Neutrophil (primary cell): Measurements from ENCODE around the gene GRIN2A.

ENCODE experiments used
- H3K27ac ChIP-seq: fragments of 200-600 bp; sonication (generic); 2 replicates; pipeline ENCODE4 v1.5.1; 2016; ENCODE audit warnings: mild to moderate bottlenecking, moderate library complexity
- H3K27me3 ChIP-seq: fragments of 200-600 bp; sonication (generic); 2 replicates; pipeline ENCODE4 v1.6.0; 2016; ENCODE audit warnings: mild to moderate bottlenecking
- H3K36me3 ChIP-seq: fragments of 200-600 bp; sonication (generic); 2 replicates; pipeline ENCODE4 v1.5.1; 2017
- H3K4me1 ChIP-seq, 2 experiments: fragments of 200-600 bp in 1 of 2; sonication (generic) in 1 of 2; 1 replicate in 1 of 2; 2 replicates in 1 of 2; pipeline versions ENCODE4 v1.5.1 to v1.6.1; 2013 to 2016; ENCODE audit warnings: low read depth in 1 of 2, low read length in 1 of 2, mild to moderate bottlenecking in 1 of 2, moderate library complexity in 1 of 2; ENCODE audit not compliant: control insufficient read depth in 1 of 2, insufficient read depth in 1 of 2
- H3K4me3 ChIP-seq, 2 experiments: fragments of 200-600 bp in 1 of 2; sonication (generic) in 1 of 2; 1 replicate in 1 of 2; 2 replicates in 1 of 2; pipeline ENCODE4 v1.5.1; 2013 to 2016; ENCODE audit warnings: low read depth in 1 of 2, low read length in 1 of 2, mild to moderate bottlenecking in 1 of 2, moderate library complexity in 1 of 2
- H3K9me3 ChIP-seq: fragments of 200-600 bp; sonication (generic); 2 replicates; pipeline ENCODE4 v1.5.1; 2016
- CTCF ChIP-seq: fragments of 200-600 bp; sonication (generic); IDR thresholded peaks from 2 replicates; pipeline ENCODE4 v1.5.1; 2016; ENCODE audit warnings: antibody characterized with exemption

Gene GRIN2A

GRCh38 chr16:9798952-9799580 is 383.2 kb downstream of the GRIN2A start:
- no peak for TF ChIP-seq CTCF
- H3K27ac ChIP-seq, result no peak overlapping the region
- H3K4me1 ChIP-seq, result no peaks in the 10 kb centered on the region
- no peaks in the 10 kb centered on the region for H3K27me3 ChIP-seq
- no peaks in the 10 kb centered on the region for H3K9me3 ChIP-seq
- H3K36me3 ChIP-seq, result no peaks in the 10 kb centered on the region
- no peak overlapping the region for H3K4me3 ChIP-seq

- TF ChIP-seq CTCF, result no peak
- H3K9me3 ChIP-seq, result no peaks in the 10 kb centered on the region
- H3K27ac ChIP-seq, result no peak overlapping the region
Observed at GRCh38 chr16:9798474-9798873, 383.8 kb downstream of the GRIN2A start.

GRCh38 chr16:9797306-9797705 is 384.9 kb downstream of the GRIN2A start:
- no peak overlapping the region for H3K27ac ChIP-seq
- no peak overlapping the region for H3K4me3 ChIP-seq
- H3K36me3 ChIP-seq, result no peaks in the 10 kb centered on the region
- H3K27me3 ChIP-seq, result no peaks in the 10 kb centered on the region
- TF ChIP-seq CTCF, result no peak
- no peaks in the 10 kb centered on the region for H3K9me3 ChIP-seq
- no peaks in the 10 kb centered on the region for H3K4me1 ChIP-seq

More at GRCh38 chr16:9798474-9798873, 383.8 kb downstream of the GRIN2A start:
- no peak overlapping the region for H3K4me3 ChIP-seq
- H3K27me3 ChIP-seq, result no peaks in the 10 kb centered on the region
- H3K36me3 ChIP-seq, result no peaks in the 10 kb centered on the region
- H3K4me1 ChIP-seq, result no peaks in the 10 kb centered on the region

GRCh38 chr16:9793623-9794022 is 388.6 kb downstream of the GRIN2A start:
- Histone ChIP-seq H3K27me3 (no peaks in the 10 kb centered on the region), H3K9me3 (no peaks in the 10 kb centered on the region), H3K36me3 (no peaks in the 10 kb centered on the region), H3K27ac (no peak overlapping the region), H3K4me1 (no peaks in the 10 kb centered on the region), H3K4me3 (no peak overlapping the region)
- no peak for TF ChIP-seq CTCF

- no peaks in the 10 kb centered on the region for H3K9me3 ChIP-seq
- no peaks in the 10 kb centered on the region for H3K36me3 ChIP-seq
- H3K4me3 ChIP-seq, result no peak overlapping the region
- H3K4me1 ChIP-seq, result no peaks in the 10 kb centered on the region
- no peaks in the 10 kb centered on the region for H3K27me3 ChIP-seq
- H3K27ac ChIP-seq, result no peak overlapping the region
- no peak for TF ChIP-seq CTCF
Observed at GRCh38 chr16:9791556-9791955, 390.7 kb downstream of the GRIN2A start.

GRCh38 chr16:9790199-9790598 is 392.0 kb downstream of the GRIN2A start:
- TF ChIP-seq CTCF, result no peak
- Histone ChIP-seq H3K9me3 (no peaks in the 10 kb centered on the region), H3K36me3 (no peaks in the 10 kb centered on the region), H3K4me1 (no peaks in the 10 kb centered on the region), H3K27me3 (no peaks in the 10 kb centered on the region), H3K4me3 (no peak overlapping the region), H3K27ac (no peak overlapping the region)
